DOHH2 (cell line): ENCODE measurements around the gene PPP6R1.

Experiments
- EZH2phosphoT487 ChIP-seq: fragments of 200-600 bp; sonication (generic); IDR thresholded peaks from 2 replicates; pipeline ENCODE4 v1.6.1; 2017; ENCODE audit warnings: borderline replicate concordance, mild to moderate bottlenecking, antibody characterized with exemption, low read length, moderate library complexity, mixed read lengths
- TF ChIP-seq, protein P1 (sequence below): fragments of 200-600 bp; sonication (generic); IDR thresholded peaks from one replicate; pipeline ENCODE4 v1.5.1; 2014; ENCODE audit warnings: antibody characterized with exemption, mild to moderate bottlenecking, low read depth, low read length; ENCODE audit not compliant: poor library complexity, severe bottlenecking

DNA sequence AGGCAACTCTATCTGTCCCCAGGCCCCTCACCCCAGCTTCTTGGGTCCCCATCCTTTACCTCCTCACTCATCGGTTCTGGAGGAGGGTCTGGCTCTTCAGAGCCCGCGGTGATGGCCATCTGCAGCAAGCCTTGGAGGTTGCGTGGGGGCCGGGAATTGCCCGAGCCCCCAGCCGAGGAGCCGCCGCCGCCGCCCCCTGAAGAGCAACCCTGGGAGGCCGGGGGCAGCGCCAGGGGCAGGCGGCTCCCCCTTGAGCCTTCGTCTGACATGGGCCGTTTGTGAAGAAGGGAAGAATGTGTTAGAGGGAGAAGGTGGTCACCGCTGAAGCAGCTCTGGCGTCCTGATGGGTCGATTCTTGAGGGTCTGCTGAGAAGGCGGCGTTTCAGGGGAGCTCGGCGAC, 20.5 kb upstream of the PPP6R1 start:
- TF ChIP-seq, protein P1, sequence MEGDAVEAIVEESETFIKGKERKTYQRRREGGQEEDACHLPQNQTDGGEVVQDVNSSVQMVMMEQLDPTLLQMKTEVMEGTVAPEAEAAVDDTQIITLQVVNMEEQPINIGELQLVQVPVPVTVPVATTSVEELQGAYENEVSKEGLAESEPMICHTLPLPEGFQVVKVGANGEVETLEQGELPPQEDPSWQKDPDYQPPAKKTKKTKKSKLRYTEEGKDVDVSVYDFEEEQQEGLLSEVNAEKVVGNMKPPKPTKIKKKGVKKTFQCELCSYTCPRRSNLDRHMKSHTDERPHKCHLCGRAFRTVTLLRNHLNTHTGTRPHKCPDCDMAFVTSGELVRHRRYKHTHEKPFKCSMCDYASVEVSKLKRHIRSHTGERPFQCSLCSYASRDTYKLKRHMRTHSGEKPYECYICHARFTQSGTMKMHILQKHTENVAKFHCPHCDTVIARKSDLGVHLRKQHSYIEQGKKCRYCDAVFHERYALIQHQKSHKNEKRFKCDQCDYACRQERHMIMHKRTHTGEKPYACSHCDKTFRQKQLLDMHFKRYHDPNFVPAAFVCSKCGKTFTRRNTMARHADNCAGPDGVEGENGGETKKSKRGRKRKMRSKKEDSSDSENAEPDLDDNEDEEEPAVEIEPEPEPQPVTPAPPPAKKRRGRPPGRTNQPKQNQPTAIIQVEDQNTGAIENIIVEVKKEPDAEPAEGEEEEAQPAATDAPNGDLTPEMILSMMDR, result no peak
- no peak for TF ChIP-seq EZH2phosphoT487
